Naive thymus-derived CD4-positive, alpha-beta T cell (primary cell): ENCODE results near the gene FLYWCH2. TPM values are rescaled to one million over a fixed set of nuclear protein-coding genes. Genes with fewer than 3 reads are reported as not detected.

Experiments
- ATAC-seq: fragments of 150-1000 bp; cut with Tn5 transposase; 2 replicates; pipeline ENCODE4 v1.10.0; 2021; ENCODE audit warnings: mild to moderate bottlenecking, moderate library complexity
- CTCF ChIA-PET: fragments of 350-600 bp; sonication (Branson Sonifier 250); formaldehyde crosslinking; loops from one replicate; lab custom pipeline; 2021; ENCODE audit warnings: antibody characterized with exemption; lab: Charles Lee
- POLR2A ChIA-PET: fragments of 350-600 bp; sonication (Branson Sonifier 250); formaldehyde crosslinking; loops from one replicate; lab custom pipeline; 2021; ENCODE audit warnings: antibody characterized with exemption, inconsistent platforms; lab: Charles Lee
- DNase-seq, 9 donors: peaks; one replicate each; pipeline versions ENCODE4 v3.0.0 to v3.0.0-alpha.2; 2020 to 2022; ENCODE audit warnings: mixed read lengths in 1 of 9
- H3K27ac ChIP-seq: one replicate; pipeline ENCODE4 v1.7.0; 2013; ENCODE audit warnings: mild to moderate bottlenecking, low read depth, low read length, moderate library complexity
- H3K27me3 ChIP-seq, 2 donors: one replicate each; pipeline ENCODE4 v1.7.0; 2013; ENCODE audit warnings: low read length in 2 of 2, mild to moderate bottlenecking in 2 of 2, moderate library complexity in 2 of 2; ENCODE audit not compliant: control insufficient read depth in 2 of 2, insufficient read depth in 2 of 2
- H3K36me3 ChIP-seq, 3 experiments: 1 replicate in 2 of 3; 2 replicates in 1 of 3; pipeline ENCODE4 v1.7.0; 2013; ENCODE audit warnings: low read length in 3 of 3, mild to moderate bottlenecking in 3 of 3, moderate library complexity in 1 of 3; ENCODE audit not compliant: insufficient read depth in 3 of 3, control insufficient read depth in 2 of 3
- H3K4me1 ChIP-seq, 2 donors: one replicate each; pipeline ENCODE4 v1.7.0; 2013; ENCODE audit warnings: low read length in 2 of 2, mild to moderate bottlenecking in 2 of 2, moderate library complexity in 1 of 2; ENCODE audit not compliant: control insufficient read depth in 2 of 2, insufficient read depth in 2 of 2
- H3K4me3 ChIP-seq: 2 replicates; pipeline ENCODE4 v1.7.0; 2013; ENCODE audit warnings: mild to moderate bottlenecking, low read length
- H3K9me3 ChIP-seq, 3 experiments: 1 replicate in 2 of 3; 2 replicates in 1 of 3; pipeline ENCODE4 v1.7.0; 2013; ENCODE audit warnings: low read length in 3 of 3; ENCODE audit not compliant: control insufficient read depth in 2 of 3
- H3K27ac Mint-ChIP-seq, 9 donors: one replicate each; pipeline ENCODE4 v1.8.0; 2020 to 2022; ENCODE audit warnings: mixed read lengths in 9 of 9, mild to moderate bottlenecking in 8 of 9, moderate library complexity in 5 of 9, inconsistent platforms in 2 of 9
- H3K27me3 Mint-ChIP-seq, 5 donors: one replicate each; pipeline ENCODE4 v1.8.0; 2021 to 2022; ENCODE audit warnings: mixed read lengths in 5 of 5, mild to moderate bottlenecking in 1 of 5
- H3K36me3 Mint-ChIP-seq, 5 donors: one replicate each; pipeline ENCODE4 v1.8.0; 2020 to 2022; ENCODE audit warnings: mixed read lengths in 5 of 5, mild to moderate bottlenecking in 3 of 5, inconsistent platforms in 1 of 5
- H3K4me1 Mint-ChIP-seq, 7 donors: one replicate each; pipeline ENCODE4 v1.8.0; 2020 to 2022; ENCODE audit warnings: mixed read lengths in 7 of 7, mild to moderate bottlenecking in 3 of 7, inconsistent platforms in 1 of 7
- H3K4me3 Mint-ChIP-seq, 10 donors: one replicate each; pipeline ENCODE4 v1.8.0; 2020 to 2022; ENCODE audit warnings: mild to moderate bottlenecking in 10 of 10, mixed read lengths in 10 of 10, moderate library complexity in 6 of 10, inconsistent platforms in 2 of 10
- H3K9me3 Mint-ChIP-seq, 11 donors: one replicate each; pipeline ENCODE4 v1.8.0; 2020 to 2022; ENCODE audit warnings: mixed read lengths in 11 of 11, mild to moderate bottlenecking in 4 of 11, inconsistent platforms in 1 of 11, moderate library complexity in 1 of 11
- intact Hi-C, 2 donors: fragments of 100-400 bp; cut with micrococcal nuclease; formaldehyde crosslinking; loops; one replicate each; pipeline ENCODE4 v1.15.1; 2023
- polyA plus RNA-seq, 2 donors: library from polyadenylated mRNA; unstranded; fragments of 300-500 nt; fragmentation: Illumina TruSeq; gene quantifications; one replicate each; pipeline ENCODE4 v1.2.3, GENCODE V29; 2021
- total RNA-seq, 6 experiments: library from RNA in 5 of 6; stranded (reverse) in 5 of 6; gene quantifications; 1 replicate in 5 of 6; 2 replicates in 1 of 6; pipeline ENCODE4 v1.2.3 and lab custom pipeline; 2021 to 2026

Gene FLYWCH2
- total and polyA plus RNA-seq, 7 experiments from 2014 or later: 13.6 to 30.4 (median 24.8) TPM

GRCh38 chr16:2899564-2900072 lies 16.6 kb downstream of the FLYWCH2 start:
- H3K36me3 Mint-ChIP-seq: no peaks in the 10 kb centered on the region
- H3K27ac Mint-ChIP-seq: no peak overlapping the region
- Histone ChIP-seq H3K4me3 (no peak overlapping the region), H3K27me3 (no peaks in the 10 kb centered on the region), H3K27ac (no peak overlapping the region), H3K36me3 (peaks cover 0 to 36% (median 0%) of the 10 kb centered on the region in 3 experiments), H3K4me1 (peaks cover 0 to 4% of the 10 kb centered on the region in 2 donors), H3K9me3 (no peaks in the 10 kb centered on the region)
- H3K4me1 Mint-ChIP-seq: peaks cover 4 to 12% (median 6%) of the 10 kb centered on the region in 7 donors
- peaks cover 0 to 1% (median 0%) of the 10 kb centered on the region in 11 donors for H3K9me3 Mint-ChIP-seq
- no peak overlapping the region for H3K4me3 Mint-ChIP-seq
- ChIA-PET CTCF (interaction anchor here (0.8 kb wide), 1 partner anchor 32 kb away, joined by 3 read pairs; no protein-coding TSS in a partner anchor), POLR2A (no interaction called here)
- intact Hi-C loops: loop anchor here in 1 of 2 donors (10.0 kb wide), 1 partner anchor 365 kb away; the partner anchor contains the start of genes CEMP1 and PDPK1
- H3K27me3 Mint-ChIP-seq: no peaks in the 10 kb centered on the region
- ATAC-seq: no peak
- DNase-seq: no peak

GRCh38 chr16:2900526-2901075 lies 17.6 kb downstream of the FLYWCH2 start:
- peaks cover 0 to 34% (median 0%) of the 10 kb centered on the region in 3 experiments for H3K36me3 ChIP-seq
- no peaks in the 10 kb centered on the region for H3K27me3 ChIP-seq
- Mint-ChIP-seq H3K9me3 (peaks cover 0 to 4% (median 0%) of the 10 kb centered on the region in 11 donors), H3K27me3 (no peaks in the 10 kb centered on the region), H3K27ac (no peak overlapping the region), H3K4me3 (no peak overlapping the region), H3K36me3 (no peaks in the 10 kb centered on the region), H3K4me1 (peaks cover 5 to 13% (median 7%) of the 10 kb centered on the region in 7 donors)
- H3K4me1 ChIP-seq: peaks cover 0 to 4% of the 10 kb centered on the region in 2 donors
- no peak overlapping the region for H3K27ac ChIP-seq
- ChIA-PET CTCF (interaction anchor here (1.1 kb wide), 1 partner anchor 13 kb away, joined by 5 read pairs; no protein-coding TSS in a partner anchor), POLR2A (no interaction called here)
- ATAC-seq (no peak), DNase-seq (no peak)
- intact Hi-C loops: loop anchor here in 1 of 2 donors (10.0 kb wide), 1 partner anchor 366 kb away; the partner anchor contains the start of genes CEMP1 and PDPK1
- no peak overlapping the region for H3K4me3 ChIP-seq
- no peaks in the 10 kb centered on the region for H3K9me3 ChIP-seq

GRCh38 chr16:2902337-2903130 lies 19.5 kb downstream of the FLYWCH2 start:
- peak overlapping the region in 1 of 9 donors; percentile 46 for H3K27ac Mint-ChIP-seq
- no peak overlapping the region for H3K4me3 Mint-ChIP-seq
- H3K27ac ChIP-seq: no peak overlapping the region

GRCh38 chr16:2904100-2904921 lies 21.3 kb downstream of the FLYWCH2 start:
- POLR2A ChIA-PET: interaction anchor here (1.3 kb wide), 1 partner anchor 22 kb away, joined by 5 read pairs; the partner anchor contains the start of gene FLYWCH2
- no peaks in the 10 kb centered on the region for H3K36me3 ChIP-seq
- peak overlapping the region; percentile 70 for H3K4me3 ChIP-seq
- peaks cover 0 to 4% (median 0%) of the 10 kb centered on the region in 11 donors for H3K9me3 Mint-ChIP-seq
- peak; percentile 61 to 84 (median 71) for DNase-seq
- H3K36me3 Mint-ChIP-seq: no peaks in the 10 kb centered on the region
- peak overlapping the region; percentile 89 to 98 (median 92) for H3K4me3 Mint-ChIP-seq
- H3K4me1 ChIP-seq: peaks cover 7 to 12% of the 10 kb centered on the region in 2 donors
- H3K9me3 ChIP-seq: no peaks in the 10 kb centered on the region
- no peaks in the 10 kb centered on the region for H3K27me3 ChIP-seq
- CTCF ChIA-PET: interaction anchor here (1.3 to 2.3 kb wide), 3 partner anchors 16 to 23 kb away, joined by 3 to 16 read pairs (median 5); partner anchors contain the start of gene FLYWCH2
- peak overlapping the region in 8 of 9 donors; percentile 74 to 88 (median 82) for H3K27ac Mint-ChIP-seq
- H3K4me1 Mint-ChIP-seq: peaks cover 12 to 34% (median 28%) of the 10 kb centered on the region in 7 donors
- peak overlapping the region; percentile 62 for H3K27ac ChIP-seq
- intact Hi-C loops: loop anchor here (1.0 to 10.0 kb wide), 8 partner anchors 8 to 370 kb away; partner anchors contain the start of genes CEMP1 (in 1 of the 2), FLYWCH2 (in 1 of the 2), PDPK1 (in 1 of the 2) and TNFRSF12A (in 1 of the 2)
- H3K27me3 Mint-ChIP-seq: peaks cover 0 to 2% (median 0%) of the 10 kb centered on the region in 5 donors
- ATAC-seq: peak; percentile 61

More at GRCh38 chr16:2902337-2903130, 19.5 kb downstream of the FLYWCH2 start:
- DNase-seq: no peak
- peaks cover 0 to 15% (median 0%) of the 10 kb centered on the region in 3 experiments for H3K36me3 ChIP-seq
- Mint-ChIP-seq H3K9me3 (peaks cover 0 to 4% (median 0%) of the 10 kb centered on the region in 11 donors), H3K36me3 (no peaks in the 10 kb centered on the region), H3K4me1 (peaks cover 12 to 33% (median 26%) of the 10 kb centered on the region in 7 donors), H3K27me3 (no peaks in the 10 kb centered on the region)
- CTCF ChIA-PET: interaction anchor here (0.7 to 2.3 kb wide), 7 partner anchors 11 to 1194 kb away, joined by 3 to 16 read pairs (median 4); no protein-coding TSS in a partner anchor
- ATAC-seq: no peak
- no peaks in the 10 kb centered on the region for H3K9me3 ChIP-seq
- POLR2A ChIA-PET: interaction anchor here (0.7 to 1.3 kb wide), 2 partner anchors 9 to 20 kb away, joined by 3 to 5 read pairs; partner anchors contain the start of genes FLYWCH1 and FLYWCH2
- peaks cover 7 to 12% of the 10 kb centered on the region in 2 donors for H3K4me1 ChIP-seq
- no peaks in the 10 kb centered on the region for H3K27me3 ChIP-seq
- intact Hi-C loops: loop anchor here in 1 of 2 donors (10.0 kb wide), 1 partner anchor 368 kb away; the partner anchor contains the start of genes CEMP1 and PDPK1
- no peak overlapping the region for H3K4me3 ChIP-seq

- peak overlapping the region; percentile 89 to 98 (median 92) for H3K4me3 Mint-ChIP-seq
- peak overlapping the region in 7 of 9 donors; percentile 74 to 88 (median 83) for H3K27ac Mint-ChIP-seq
- H3K4me1 ChIP-seq: peaks cover 7 to 12% of the 10 kb centered on the region in 2 donors
- no peaks in the 10 kb centered on the region for H3K27me3 ChIP-seq
- peaks cover 0 to 3% (median 0%) of the 10 kb centered on the region in 5 donors for H3K27me3 Mint-ChIP-seq
- peaks cover 0 to 4% (median 0%) of the 10 kb centered on the region in 11 donors for H3K9me3 Mint-ChIP-seq
- ATAC-seq (no peak), DNase-seq (peak in 4 of 9 donors; percentile 24 to 36 (median 32))
- intact Hi-C loops: loop anchor here (1.0 to 10.0 kb wide), 9 partner anchors 7 to 370 kb away; partner anchors contain the start of genes FLYWCH2 (in 2 of the 2), CEMP1 (in 1 of the 2), PDPK1 (in 1 of the 2) and SRRM2 (in 1 of the 2)
- CTCF ChIA-PET: no interaction called here
- no peaks in the 10 kb centered on the region for H3K36me3 ChIP-seq
- H3K9me3 ChIP-seq: no peaks in the 10 kb centered on the region
- POLR2A ChIA-PET: no interaction called here
- no peaks in the 10 kb centered on the region for H3K36me3 Mint-ChIP-seq
- H3K4me1 Mint-ChIP-seq: peaks cover 12 to 34% (median 28%) of the 10 kb centered on the region in 7 donors
- peak overlapping the region; percentile 62 for H3K27ac ChIP-seq
- peak overlapping the region; percentile 70 for H3K4me3 ChIP-seq
Measured at GRCh38 chr16:2904922-2905240, 21.9 kb downstream of the FLYWCH2 start.
